GM13977 (cell line): Measurements from ENCODE around the gene PLAAT1.

Experiments
- DNase-seq: peaks from one replicate; pipeline ENCODE4 v3.0.0; 2012; ENCODE audit warnings: low spot score
- in situ Hi-C: fragments of 300-500 bp; cut with MboI; formaldehyde crosslinking; loops from one replicate; pipeline ENCODE4 v1.12.0; 2022; ENCODE audit warnings: low sequenced_read_pairs, low pct_unique_long_range_greater_than_20kb, mixed read lengths, inconsistent platforms; ENCODE audit not compliant: unreplicated experiment
- TF ChIP-seq, protein P1 (sequence below): IDR thresholded peaks from 2 replicates; pipeline ENCODE4 v1.5.1; 2012; ENCODE audit warnings: mild to moderate bottlenecking, control low read depth; ENCODE audit not compliant: insufficient read depth; ENCODE audit errors: extremely low read depth, missing control alignments

The PLAAT1 gene

DNA sequence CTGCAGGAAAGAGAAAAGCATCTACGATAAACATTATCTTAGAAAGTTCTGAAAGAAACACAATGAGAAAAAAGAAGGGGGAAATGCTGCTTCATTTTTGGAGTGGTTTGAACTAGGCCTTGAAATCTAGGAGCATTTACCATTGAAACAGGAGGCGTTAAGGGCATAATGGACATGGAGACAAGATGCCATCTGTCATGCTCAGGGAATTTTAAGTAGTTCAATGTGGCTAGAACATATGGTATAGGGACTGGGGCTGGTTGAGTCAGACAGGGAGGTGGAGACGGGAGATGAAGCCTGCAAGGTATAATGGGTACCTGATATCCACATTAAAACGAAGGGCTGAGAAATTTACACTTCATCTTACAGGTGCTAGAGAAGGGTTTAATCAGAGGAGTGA, 10.4 kb upstream of the PLAAT1 start:
- in situ Hi-C loops = no loop called here
- TF ChIP-seq, protein P1, sequence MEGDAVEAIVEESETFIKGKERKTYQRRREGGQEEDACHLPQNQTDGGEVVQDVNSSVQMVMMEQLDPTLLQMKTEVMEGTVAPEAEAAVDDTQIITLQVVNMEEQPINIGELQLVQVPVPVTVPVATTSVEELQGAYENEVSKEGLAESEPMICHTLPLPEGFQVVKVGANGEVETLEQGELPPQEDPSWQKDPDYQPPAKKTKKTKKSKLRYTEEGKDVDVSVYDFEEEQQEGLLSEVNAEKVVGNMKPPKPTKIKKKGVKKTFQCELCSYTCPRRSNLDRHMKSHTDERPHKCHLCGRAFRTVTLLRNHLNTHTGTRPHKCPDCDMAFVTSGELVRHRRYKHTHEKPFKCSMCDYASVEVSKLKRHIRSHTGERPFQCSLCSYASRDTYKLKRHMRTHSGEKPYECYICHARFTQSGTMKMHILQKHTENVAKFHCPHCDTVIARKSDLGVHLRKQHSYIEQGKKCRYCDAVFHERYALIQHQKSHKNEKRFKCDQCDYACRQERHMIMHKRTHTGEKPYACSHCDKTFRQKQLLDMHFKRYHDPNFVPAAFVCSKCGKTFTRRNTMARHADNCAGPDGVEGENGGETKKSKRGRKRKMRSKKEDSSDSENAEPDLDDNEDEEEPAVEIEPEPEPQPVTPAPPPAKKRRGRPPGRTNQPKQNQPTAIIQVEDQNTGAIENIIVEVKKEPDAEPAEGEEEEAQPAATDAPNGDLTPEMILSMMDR = no peak
- no peak for DNase-seq

DNA sequence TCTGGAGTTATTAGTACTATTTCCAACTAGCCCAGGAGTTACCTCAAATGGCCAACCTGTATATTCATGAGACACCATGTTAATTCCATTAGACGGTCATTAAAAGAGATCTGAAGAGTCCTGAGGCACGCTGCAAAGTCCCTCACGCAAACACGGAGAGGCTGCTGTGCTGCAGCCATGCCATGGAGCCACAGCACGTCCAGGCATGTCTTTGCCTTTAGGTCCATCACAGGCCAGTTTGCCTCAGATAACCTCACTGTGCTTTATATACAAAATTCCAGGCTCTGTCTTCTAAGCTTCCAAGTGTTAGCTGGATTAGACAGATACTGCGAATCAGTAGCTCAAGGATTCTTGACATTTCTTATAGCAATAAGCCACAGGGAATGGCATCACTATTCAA, 9.8 kb upstream of the PLAAT1 start:
- in situ Hi-C loops = no loop called here
- TF ChIP-seq, protein P1 = no peak
- no peak for DNase-seq

DNA sequence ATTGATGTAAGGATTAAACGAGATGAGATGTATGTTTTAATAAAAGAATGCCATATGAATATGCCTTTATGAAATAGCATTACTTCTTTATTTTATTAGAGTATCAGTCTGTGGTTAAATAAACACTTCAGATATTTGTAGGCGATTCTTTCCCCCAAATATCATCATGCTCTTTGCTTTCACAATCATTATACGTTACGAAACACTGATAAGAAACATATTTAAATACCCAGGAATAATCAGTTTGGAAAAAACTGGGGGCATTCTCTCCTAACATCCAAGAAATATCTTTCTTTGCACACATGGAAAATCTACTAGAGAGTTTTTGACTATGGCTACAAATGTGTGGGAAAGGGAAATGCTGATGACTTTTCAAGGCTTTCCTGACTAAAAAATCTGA, 4.4 kb upstream of the PLAAT1 start:
- TF ChIP-seq, protein P1 = no peak
- in situ Hi-C loops = no loop called here
- DNase-seq = no peak

DNA sequence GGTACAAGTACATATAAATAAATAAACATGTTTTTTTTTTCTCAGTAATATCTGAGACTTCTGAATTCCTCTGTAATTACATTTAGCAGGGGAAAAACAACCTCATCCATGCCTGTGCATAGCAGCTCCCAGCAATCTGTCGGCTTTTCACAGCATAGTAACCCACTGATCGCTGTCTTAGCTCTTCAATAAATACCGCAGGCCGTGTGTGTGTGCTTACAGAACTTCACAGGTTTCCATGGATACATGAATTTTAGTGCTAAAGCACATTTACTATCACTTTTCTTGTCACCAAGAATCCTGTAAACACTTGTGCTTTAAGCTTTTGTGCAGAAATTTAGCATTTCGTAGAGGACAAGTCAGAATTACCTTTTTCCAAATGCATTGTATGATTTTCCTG, 4.0 kb upstream of the PLAAT1 start:
- TF ChIP-seq, protein P1 = no peak
- in situ Hi-C loops = no loop called here
- no peak for DNase-seq

DNA sequence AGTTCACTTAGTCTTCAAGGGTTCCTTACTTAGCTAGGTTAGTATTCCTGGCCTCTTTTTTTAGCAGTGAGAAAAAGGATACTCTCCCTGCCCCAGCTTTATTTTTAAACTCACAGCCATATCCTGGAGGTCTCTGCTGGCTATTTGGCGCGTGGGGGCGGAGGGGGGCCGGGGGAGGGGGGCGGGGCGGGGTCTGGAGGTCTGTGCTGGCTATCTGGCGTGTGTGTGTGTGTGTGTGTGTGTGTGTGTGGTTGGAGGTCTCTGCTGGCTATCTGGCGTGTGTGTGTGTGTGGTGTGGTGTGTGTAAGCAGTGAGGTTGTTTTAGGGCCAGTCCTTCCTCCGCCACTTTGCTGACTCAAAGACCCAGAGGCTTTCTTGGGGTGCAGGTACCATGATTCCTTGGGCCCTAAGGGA, 579 bp upstream of the PLAAT1 start:
- TF ChIP-seq, protein P1 = no peak
- in situ Hi-C loops = no loop called here
- no peak for DNase-seq

DNA sequence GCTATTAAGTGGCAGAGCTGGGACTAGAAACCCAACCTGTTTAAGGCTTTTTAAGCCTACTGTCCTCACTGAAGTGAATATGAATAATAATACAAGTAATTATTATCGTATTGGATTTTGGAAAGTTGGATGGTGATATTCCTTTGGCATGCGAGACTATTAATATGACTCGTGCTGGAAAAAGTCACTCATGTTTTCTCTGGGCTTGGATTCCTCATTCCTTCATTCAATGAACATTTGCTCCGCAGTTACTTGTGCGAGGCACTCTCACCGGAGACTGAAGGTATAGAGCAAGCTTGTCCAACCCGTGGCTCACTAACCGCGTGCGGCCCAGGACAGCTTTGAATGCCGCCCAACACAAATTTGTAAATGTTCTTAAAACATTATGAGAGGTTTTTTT, 694 bp downstream of the PLAAT1 start:
- in situ Hi-C loops = no loop called here
- no peak for DNase-seq

More for the DNA sequence above, 694 bp downstream of the PLAAT1 start:
- TF ChIP-seq, protein P1 = no peak
